Measurements from ENCODE around the gene TEX9. TPM values are rescaled to one million over a fixed set of nuclear protein-coding genes. Genes with fewer than 3 reads are reported as not detected.
A peak's percentile ranks its signal among the peaks of the same experiment; 100 is the strongest.

Gene TEX9
- total RNA-seq, 4 donors from 2014 or later = 4.2 to 9.2 (median 5.2) TPM

DNA sequence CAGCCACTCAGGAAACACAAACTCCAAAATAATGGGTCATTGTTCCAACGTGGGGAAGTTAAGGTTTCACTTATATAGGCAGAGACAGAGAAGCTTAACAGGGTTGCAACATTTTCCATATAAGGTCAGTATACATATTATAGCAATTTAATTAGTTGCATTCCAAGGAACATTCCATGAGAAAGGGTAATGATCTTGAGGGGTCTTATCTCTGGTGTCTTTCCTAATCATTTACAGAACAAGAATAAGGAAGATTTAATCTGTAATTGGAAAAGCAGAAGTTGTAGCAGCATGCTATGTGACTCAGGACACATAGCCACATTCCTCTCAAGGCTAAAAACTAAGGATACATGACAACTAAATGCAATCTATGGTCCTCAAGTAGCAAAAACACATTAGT is 94.8 kb downstream of the TEX9 start:
- Histone ChIP-seq H3K36me3 (no peaks in the 10 kb centered on the region), H3K9me3 (no peaks in the 10 kb centered on the region), H3K27me3 (no peaks in the 10 kb centered on the region), H3K27ac (no peak overlapping the region), H3K4me1 (peaks cover 0 to 9% (median 0%) of the 10 kb centered on the region in 3 donors), H3K4me3 (no peak overlapping the region)
- 27 to 33% methylated on average over 1 of the region's 1 CpG for WGBS, 2 donors (ENCODE audit: low coverage in 1 of 2)
- no peak for ATAC-seq
- TF ChIP-seq POLR2A (IDR thresholded peaks at IDR 0.05) = no peak
- TF ChIP-seq, protein P1, sequence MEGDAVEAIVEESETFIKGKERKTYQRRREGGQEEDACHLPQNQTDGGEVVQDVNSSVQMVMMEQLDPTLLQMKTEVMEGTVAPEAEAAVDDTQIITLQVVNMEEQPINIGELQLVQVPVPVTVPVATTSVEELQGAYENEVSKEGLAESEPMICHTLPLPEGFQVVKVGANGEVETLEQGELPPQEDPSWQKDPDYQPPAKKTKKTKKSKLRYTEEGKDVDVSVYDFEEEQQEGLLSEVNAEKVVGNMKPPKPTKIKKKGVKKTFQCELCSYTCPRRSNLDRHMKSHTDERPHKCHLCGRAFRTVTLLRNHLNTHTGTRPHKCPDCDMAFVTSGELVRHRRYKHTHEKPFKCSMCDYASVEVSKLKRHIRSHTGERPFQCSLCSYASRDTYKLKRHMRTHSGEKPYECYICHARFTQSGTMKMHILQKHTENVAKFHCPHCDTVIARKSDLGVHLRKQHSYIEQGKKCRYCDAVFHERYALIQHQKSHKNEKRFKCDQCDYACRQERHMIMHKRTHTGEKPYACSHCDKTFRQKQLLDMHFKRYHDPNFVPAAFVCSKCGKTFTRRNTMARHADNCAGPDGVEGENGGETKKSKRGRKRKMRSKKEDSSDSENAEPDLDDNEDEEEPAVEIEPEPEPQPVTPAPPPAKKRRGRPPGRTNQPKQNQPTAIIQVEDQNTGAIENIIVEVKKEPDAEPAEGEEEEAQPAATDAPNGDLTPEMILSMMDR (IDR thresholded peaks at IDR 0.05) = no peak
- TF ChIP-seq EP300 (IDR thresholded peaks at IDR 0.05) = no peak
- no peak for TF ChIP-seq POLR2AphosphoS5 (IDR thresholded peaks at IDR 0.05)

GRCh38 chr15:56460947-56461346 is 95.7 kb downstream of the TEX9 start:
- no peak for ATAC-seq
- H3K27ac ChIP-seq = no peak overlapping the region
- TF ChIP-seq POLR2A (IDR thresholded peaks at IDR 0.05) = no peak
- TF ChIP-seq POLR2AphosphoS5 (IDR thresholded peaks at IDR 0.05) = no peak
- TF ChIP-seq EP300 (IDR thresholded peaks at IDR 0.05) = no peak
- TF ChIP-seq, protein P1 (IDR thresholded peaks at IDR 0.05) = no peak
- H3K4me1 ChIP-seq = peaks cover 0 to 15% (median 3%) of the 10 kb centered on the region in 3 donors
- no peak overlapping the region for H3K4me3 ChIP-seq
- H3K9me3 ChIP-seq = no peaks in the 10 kb centered on the region
- 92 to 100% methylated on average over 2 of the region's 2 CpGs for WGBS, 2 donors (ENCODE audit: low coverage in 1 of 2)
- H3K36me3 ChIP-seq = no peaks in the 10 kb centered on the region
- no peaks in the 10 kb centered on the region for H3K27me3 ChIP-seq

- Histone ChIP-seq H3K27ac (peak within 1 kb of the TSS in 2 of 4 donors; percentile 18 to 57), H3K4me1 (peaks cover 0 to 15% (median 3%) of the 10 kb centered on the region in 3 donors), H3K9me3 (no peaks in the 10 kb centered on the region), H3K27me3 (no peaks in the 10 kb centered on the region), H3K4me3 (peak within 1 kb of the TSS; percentile 56 to 74), H3K36me3 (no peaks in the 10 kb centered on the region)
- ATAC-seq = peak; percentile 100
- WGBS, 2 donors (ENCODE audit: low coverage in 1 of 2) = 0% methylated on average over 1 of the region's 38 CpGs; no CpG with 5 or more reads in 1 of the 2 donors
- TF ChIP-seq, protein P1 (IDR thresholded peaks at IDR 0.05) = no peak
- TF ChIP-seq POLR2A (IDR thresholded peaks at IDR 0.05) (no peak), POLR2AphosphoS5 (IDR thresholded peaks at IDR 0.05) (no peak), EP300 (IDR thresholded peaks at IDR 0.05) (no peak)
Observed at GRCh38 chr15:56464893-56465520, 99.8 kb downstream of the TEX9 start, which contains the start of gene MNS1. TSS of gene MNS1 (minus strand) at chr15:56465137. CDS start at chr15:56464972, 165 bp downstream.

DNA sequence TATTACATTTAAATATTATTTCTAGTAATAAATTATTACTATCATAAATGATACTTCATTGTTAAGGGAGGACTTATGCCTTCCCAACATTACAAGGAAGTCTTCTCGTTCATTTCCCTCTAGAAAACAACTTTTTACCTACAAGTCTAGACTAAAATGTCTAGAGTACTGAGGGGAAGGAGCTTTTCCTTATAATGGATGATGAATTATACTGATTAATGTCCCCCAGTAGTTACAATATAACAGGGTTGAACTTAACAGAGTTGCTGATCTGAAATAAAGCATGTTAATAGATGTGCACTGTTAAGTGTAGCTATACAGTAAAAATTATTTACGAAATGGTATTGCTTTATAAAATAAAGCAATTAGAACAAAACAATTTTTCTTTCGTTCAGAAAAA is 102.4 kb downstream of the TEX9 start:
- WGBS, 2 donors (ENCODE audit: low coverage in 1 of 2) = 57 to 70% methylated on average over 2 to 3 of the region's 3 CpGs
- H3K9me3 ChIP-seq = no peaks in the 10 kb centered on the region
- H3K27ac ChIP-seq = no peak overlapping the region
- ATAC-seq = no peak
- H3K4me1 ChIP-seq = peaks cover 0 to 15% (median 3%) of the 10 kb centered on the region in 3 donors
- H3K36me3 ChIP-seq = no peaks in the 10 kb centered on the region
- no peak overlapping the region for H3K4me3 ChIP-seq
- H3K27me3 ChIP-seq = no peaks in the 10 kb centered on the region
- TF ChIP-seq POLR2A (IDR thresholded peaks at IDR 0.05) (no peak), POLR2AphosphoS5 (IDR thresholded peaks at IDR 0.05) (no peak), EP300 (IDR thresholded peaks at IDR 0.05) (no peak)
- TF ChIP-seq, protein P1 (IDR thresholded peaks at IDR 0.05) = no peak

DNA sequence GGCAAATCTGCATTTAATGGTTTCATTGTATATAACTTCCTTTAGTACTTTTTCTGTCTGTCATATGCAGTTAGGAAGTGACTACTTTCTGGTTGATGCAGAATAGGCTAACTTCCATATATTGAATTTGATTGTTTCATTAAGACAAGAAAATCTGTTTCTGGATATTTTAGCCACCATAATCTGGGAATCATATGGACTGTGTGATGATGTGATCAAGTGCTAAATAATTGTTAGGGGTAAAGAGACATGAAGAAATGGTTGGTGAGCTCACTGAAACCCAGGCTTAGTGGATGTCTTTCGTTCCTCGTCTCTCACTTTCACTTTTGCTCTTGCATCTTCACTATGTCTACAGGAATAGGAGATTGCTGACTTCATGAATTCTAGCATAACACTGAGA is 103.2 kb downstream of the TEX9 start:
- Histone ChIP-seq H3K27me3 (no peaks in the 10 kb centered on the region), H3K9me3 (no peaks in the 10 kb centered on the region), H3K4me3 (peak overlapping the region; percentile 1 to 23), H3K36me3 (no peaks in the 10 kb centered on the region), H3K4me1 (peaks cover 0 to 15% (median 3%) of the 10 kb centered on the region in 3 donors), H3K27ac (no peak overlapping the region)
- WGBS, 2 donors (ENCODE audit: low coverage in 1 of 2) = 42 to 59% methylated on average over 2 of the region's 2 CpGs
- no peak for ATAC-seq
- TF ChIP-seq EP300 (IDR thresholded peaks at IDR 0.05) (no peak), POLR2AphosphoS5 (IDR thresholded peaks at IDR 0.05) (no peak), POLR2A (IDR thresholded peaks at IDR 0.05) (no peak)
- TF ChIP-seq, protein P1 (IDR thresholded peaks at IDR 0.05) = no peak

Data from gastroesophageal sphincter (tissue), 4 donors.